SU-DHL-6 (cell line): ENCODE data around the gene SYNPR.

ENCODE experiments used
- H2AFZ ChIP-seq: fragments of 200-600 bp; sonication (generic); 2 replicates; pipeline ENCODE4 v1.6.1; 2014; ENCODE audit warnings: low read depth, mild to moderate bottlenecking, moderate library complexity, mixed read lengths, antibody characterized with exemption, low read length; ENCODE audit not compliant: severe bottlenecking
- H3F3A ChIP-seq: fragments of 200-600 bp; shearing (Covaris generic); 2 replicates; pipeline ENCODE4 v1.6.0; 2016; ENCODE audit warnings: antibody characterized with exemption, mild to moderate bottlenecking; ENCODE audit not compliant: insufficient read depth
- H3K27ac ChIP-seq: fragments of 200-600 bp; sonication (generic); 2 replicates; pipeline ENCODE4 v1.5.1; 2016; ENCODE audit warnings: low read depth, mild to moderate bottlenecking, low read length, moderate library complexity, mixed read lengths
- H3K27me3 ChIP-seq: fragments of 200-600 bp; sonication (generic), shearing (Covaris generic); 2 replicates; pipeline ENCODE4 v1.6.0; 2014; ENCODE audit warnings: mild to moderate bottlenecking, low read length
- H3K36me3 ChIP-seq: fragments of 200-600 bp; sonication (generic); 2 replicates; pipeline ENCODE4 v1.6.1; 2014; ENCODE audit warnings: mild to moderate bottlenecking, low read length, mixed read lengths
- H3K4me2 ChIP-seq: fragments of 300-600, 200-600 bp; shearing (Covaris generic), sonication (generic); 2 replicates; pipeline ENCODE4 v1.6.0; 2014; ENCODE audit warnings: low read length, low read depth, mild to moderate bottlenecking; ENCODE audit not compliant: poor library complexity, severe bottlenecking
- H3K4me3 ChIP-seq: fragments of 200-600 bp; sonication (generic); 2 replicates; pipeline ENCODE4 v1.5.1; 2014; ENCODE audit warnings: antibody characterized with exemption, low read length, mild to moderate bottlenecking, mixed read lengths; ENCODE audit not compliant: insufficient read depth, poor library complexity, severe bottlenecking
- H3K79me2 ChIP-seq: fragments of 200-600 bp; sonication (generic); 2 replicates; pipeline ENCODE4 v1.6.1; 2014; ENCODE audit warnings: mild to moderate bottlenecking, low read length, moderate library complexity; ENCODE audit not compliant: insufficient read depth
- H3K9ac ChIP-seq: fragments of 200-600 bp; sonication (generic); 2 replicates; pipeline ENCODE4 v1.7.0; 2014; ENCODE audit warnings: mild to moderate bottlenecking, low read length
- H3K9me2 ChIP-seq: fragments of 200-600 bp; sonication (generic); replicated peaks from 2 replicates; pipeline ENCODE4 v1.6.1; 2014; ENCODE audit warnings: low read length; ENCODE audit not compliant: insufficient read depth
- H3K9me3 ChIP-seq: fragments of 200-600 bp; sonication (generic); 2 replicates; pipeline ENCODE4 v1.6.1; 2014; ENCODE audit warnings: low read length, mixed read lengths; ENCODE audit not compliant: insufficient read depth
- H4K20me1 ChIP-seq: fragments of 200-600 bp; sonication (generic); 2 replicates; pipeline ENCODE4 v1.6.1; 2014; ENCODE audit warnings: low read depth, mild to moderate bottlenecking, antibody characterized with exemption, low read length, moderate library complexity, mixed read lengths
- CTCF ChIP-seq: fragments of 200-600 bp; sonication (generic); IDR thresholded peaks from one replicate; pipeline ENCODE4 v1.5.1; 2017; ENCODE audit warnings: antibody characterized with exemption, mild to moderate bottlenecking, low read length, moderate library complexity; ENCODE audit not compliant: insufficient read depth, poor library complexity, severe bottlenecking
- EZH2phosphoT487 ChIP-seq: fragments of 200-600 bp; sonication (generic), shearing (Covaris generic); conservative IDR thresholded peaks from 2 replicates; pipeline ENCODE4 v1.6.1; 2018; ENCODE audit warnings: mild to moderate bottlenecking, antibody characterized with exemption, low read length, moderate library complexity, mixed read lengths

The SYNPR gene

DNA sequence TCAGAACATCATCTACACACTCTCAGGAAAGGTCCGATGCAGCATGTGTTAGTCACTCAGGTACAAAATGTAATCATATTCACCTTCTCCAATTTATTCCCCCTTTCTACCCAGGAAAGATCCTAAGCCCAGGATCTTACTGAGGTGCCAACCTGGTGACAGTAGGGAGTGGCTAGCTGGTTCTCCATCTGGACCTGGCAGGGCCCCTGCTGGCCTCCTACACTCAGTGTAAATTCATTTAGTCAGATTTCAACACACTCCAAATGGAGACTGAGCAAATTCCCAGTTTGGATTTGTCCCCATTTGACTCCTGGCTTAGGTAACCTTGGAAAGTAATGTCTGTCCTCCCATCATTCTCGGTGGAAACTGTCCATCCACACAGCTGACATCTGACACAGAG is 47.3 kb downstream of the SYNPR start:
- Histone ChIP-seq H3K4me2 (no peak overlapping the region), H3K9me2 (no peaks in the 10 kb centered on the region), H3K27me3 (no peaks in the 10 kb centered on the region), H2AFZ (no peak overlapping the region), H3K27ac (no peak overlapping the region), H3K9ac (no peak overlapping the region), H3K9me3 (no peaks in the 10 kb centered on the region), H3F3A (no peaks in the 10 kb centered on the region), H3K79me2 (no peaks in the 10 kb centered on the region), H4K20me1 (no peaks in the 10 kb centered on the region), H3K4me3 (no peak overlapping the region), H3K36me3 (no peaks in the 10 kb centered on the region)
- TF ChIP-seq EZH2phosphoT487, result no peak
- no peak for TF ChIP-seq CTCF

GRCh38 chr3:63328365-63328764 is 50.3 kb downstream of the SYNPR start:
- no peaks in the 10 kb centered on the region for H3K9me2 ChIP-seq

DNA sequence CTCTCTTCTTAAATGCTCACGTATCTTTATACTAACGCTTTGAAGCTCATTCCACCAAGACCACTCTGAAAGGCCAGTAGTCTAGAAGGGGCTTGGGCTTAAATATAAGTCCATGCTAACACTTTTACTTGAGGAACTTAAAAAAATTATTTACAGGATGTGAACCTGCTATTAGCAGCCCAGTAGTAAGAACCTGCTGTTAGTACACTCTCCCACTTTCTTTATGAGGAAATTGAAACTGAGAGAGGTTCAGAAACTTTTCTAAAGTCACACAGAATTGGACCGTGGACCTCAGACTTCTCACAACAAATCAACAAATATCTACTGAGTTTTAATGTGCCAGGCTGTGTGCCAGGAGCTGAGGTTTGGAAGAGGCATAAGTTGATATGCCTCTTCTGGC is 53.4 kb downstream of the SYNPR start:
- Histone ChIP-seq H3K79me2 (no peaks in the 10 kb centered on the region), H2AFZ (no peak overlapping the region), H3K4me2 (no peak overlapping the region), H3F3A (no peaks in the 10 kb centered on the region), H3K27ac (no peak overlapping the region), H3K27me3 (no peaks in the 10 kb centered on the region), H3K9me2 (no peaks in the 10 kb centered on the region), H3K9me3 (no peaks in the 10 kb centered on the region), H3K36me3 (no peaks in the 10 kb centered on the region), H4K20me1 (no peaks in the 10 kb centered on the region), H3K9ac (no peak overlapping the region), H3K4me3 (no peak overlapping the region)
- TF ChIP-seq EZH2phosphoT487 (no peak), CTCF (no peak)

More at GRCh38 chr3:63328365-63328764, 50.3 kb downstream of the SYNPR start:
- no peak overlapping the region for H3K27ac ChIP-seq
- H2AFZ ChIP-seq, result no peak overlapping the region
- no peaks in the 10 kb centered on the region for H3K79me2 ChIP-seq
- H3K9ac ChIP-seq, result no peak overlapping the region
- H3K4me3 ChIP-seq, result no peak overlapping the region
- no peaks in the 10 kb centered on the region for H3K36me3 ChIP-seq
- no peak overlapping the region for H3K4me2 ChIP-seq
- TF ChIP-seq CTCF (no peak), EZH2phosphoT487 (no peak)
- H3F3A ChIP-seq, result no peaks in the 10 kb centered on the region
- H3K9me3 ChIP-seq, result no peaks in the 10 kb centered on the region
- H3K27me3 ChIP-seq, result no peaks in the 10 kb centered on the region
- no peaks in the 10 kb centered on the region for H4K20me1 ChIP-seq
